HFFc6 (cell line): ENCODE data around the gene PWP2. TPM values are rescaled to one million over a fixed set of nuclear protein-coding genes. Genes with fewer than 3 reads are reported as not detected.
A peak's percentile ranks its signal among the peaks of the same experiment; 100 is the strongest.
"Not testable (repeated sequence)": the region's sequence is repeated elsewhere in the genome, so short reads cannot be mapped to it uniquely, and the experiment has no call there.

ENCODE experiments used
- DNase-seq: peaks from one replicate; pipeline ENCODE4 v3.0.0-alpha.2; 2018
- H3K27ac Mint-ChIP-seq: 2 replicates; pipeline ENCODE4 v1.8.0; 2020; ENCODE audit warnings: mild to moderate bottlenecking, mixed read lengths
- H3K27me3 Mint-ChIP-seq: 2 replicates; pipeline ENCODE4 v1.8.0; 2021; ENCODE audit warnings: mild to moderate bottlenecking, moderate library complexity, mixed read lengths; ENCODE audit not compliant: insufficient read depth
- H3K36me3 Mint-ChIP-seq: 2 replicates; pipeline ENCODE4 v1.8.0; 2021; ENCODE audit warnings: low read depth, mixed read lengths
- H3K4me1 Mint-ChIP-seq: 2 replicates; pipeline ENCODE4 v1.8.0; 2020; ENCODE audit warnings: low read depth, mixed read lengths
- H3K4me3 Mint-ChIP-seq: 2 replicates; pipeline ENCODE4 v1.8.0; 2020; ENCODE audit warnings: mild to moderate bottlenecking, moderate library complexity, mixed read lengths
- H3K9me3 Mint-ChIP-seq: 2 replicates; pipeline ENCODE4 v1.8.0; 2020; ENCODE audit warnings: mild to moderate bottlenecking, mixed read lengths
- total RNA-seq, 6 experiments: library from RNA; stranded (reverse); fragmentation: NEBNext Ultra II Directional; extraction: Animal tissue kit (Norgen Biotek cat#: 25700); gene quantifications; 2 replicates in 1 of 6; 3 replicates in 5 of 6; pipeline ENCODE4 v1.2.3, GENCODE V29; 2021
- TF ChIP-seq, protein P1 (sequence below): fragments of 200-600 bp; sonication (generic); IDR thresholded peaks from 2 replicates; pipeline ENCODE4 v1.5.0; 2021; ENCODE audit warnings: antibody characterized with exemption, mild to moderate bottlenecking

Gene PWP2
- total RNA-seq, 6 experiments from 2014 or later: 13.7 to 20.0 (median 16.6) TPM

DNA sequence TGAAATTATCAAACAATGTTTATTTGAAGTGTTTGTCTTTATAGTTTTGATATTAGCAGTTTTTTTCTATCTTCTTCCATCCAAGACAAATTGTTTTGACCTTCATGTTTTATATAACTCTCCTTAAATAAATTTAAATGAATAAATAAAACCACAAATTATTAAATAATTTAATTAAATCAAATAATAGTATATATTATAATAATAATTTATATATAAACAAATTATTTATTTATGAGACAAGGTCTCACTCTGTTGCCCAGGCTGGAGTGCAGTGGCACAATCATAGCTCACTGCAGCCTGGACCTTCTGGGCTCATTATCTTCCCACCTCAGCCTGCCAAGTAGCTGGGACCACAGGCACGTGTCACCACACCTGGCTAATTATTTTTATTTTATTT lies 12.4 kb upstream of the PWP2 start:
- Mint-ChIP-seq H3K36me3 (peaks cover 11% of the 10 kb centered on the region; the same call in 1 of the 2 replicates), H3K4me1 (no peaks in the 10 kb centered on the region), H3K9me3 (no peaks in the 10 kb centered on the region), H3K27me3 (no peaks in the 10 kb centered on the region), H3K4me3 (no peak overlapping the region), H3K27ac (no peak overlapping the region)
- TF ChIP-seq, protein P1, sequence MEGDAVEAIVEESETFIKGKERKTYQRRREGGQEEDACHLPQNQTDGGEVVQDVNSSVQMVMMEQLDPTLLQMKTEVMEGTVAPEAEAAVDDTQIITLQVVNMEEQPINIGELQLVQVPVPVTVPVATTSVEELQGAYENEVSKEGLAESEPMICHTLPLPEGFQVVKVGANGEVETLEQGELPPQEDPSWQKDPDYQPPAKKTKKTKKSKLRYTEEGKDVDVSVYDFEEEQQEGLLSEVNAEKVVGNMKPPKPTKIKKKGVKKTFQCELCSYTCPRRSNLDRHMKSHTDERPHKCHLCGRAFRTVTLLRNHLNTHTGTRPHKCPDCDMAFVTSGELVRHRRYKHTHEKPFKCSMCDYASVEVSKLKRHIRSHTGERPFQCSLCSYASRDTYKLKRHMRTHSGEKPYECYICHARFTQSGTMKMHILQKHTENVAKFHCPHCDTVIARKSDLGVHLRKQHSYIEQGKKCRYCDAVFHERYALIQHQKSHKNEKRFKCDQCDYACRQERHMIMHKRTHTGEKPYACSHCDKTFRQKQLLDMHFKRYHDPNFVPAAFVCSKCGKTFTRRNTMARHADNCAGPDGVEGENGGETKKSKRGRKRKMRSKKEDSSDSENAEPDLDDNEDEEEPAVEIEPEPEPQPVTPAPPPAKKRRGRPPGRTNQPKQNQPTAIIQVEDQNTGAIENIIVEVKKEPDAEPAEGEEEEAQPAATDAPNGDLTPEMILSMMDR: no peak
- no peak for DNase-seq

DNA sequence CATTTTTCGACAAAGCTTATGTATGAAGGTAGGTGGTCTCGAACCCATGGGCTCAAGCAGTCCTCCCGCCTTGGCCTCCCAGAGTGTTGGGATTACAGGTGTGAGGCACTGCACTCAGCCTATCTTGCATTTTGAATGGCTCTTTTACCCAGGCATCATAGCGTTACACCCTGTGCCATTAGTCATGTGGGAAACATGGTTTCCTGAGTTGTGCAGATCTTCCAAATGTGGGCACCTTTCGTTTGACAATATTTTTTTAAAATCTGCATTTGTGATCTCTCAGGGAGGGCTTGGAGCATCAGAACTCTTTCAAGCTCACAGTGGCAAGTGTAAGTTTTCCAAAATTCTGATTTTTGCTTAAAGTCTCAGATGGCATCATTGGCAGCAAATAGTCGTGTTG lies 8.7 kb upstream of the PWP2 start:
- H3K9me3 Mint-ChIP-seq, DNase-seq, H3K4me3 Mint-ChIP-seq, H3K27ac Mint-ChIP-seq, H3K36me3 Mint-ChIP-seq, H3K27me3 Mint-ChIP-seq, H3K4me1 Mint-ChIP-seq: not testable (repeated sequence)

DNA sequence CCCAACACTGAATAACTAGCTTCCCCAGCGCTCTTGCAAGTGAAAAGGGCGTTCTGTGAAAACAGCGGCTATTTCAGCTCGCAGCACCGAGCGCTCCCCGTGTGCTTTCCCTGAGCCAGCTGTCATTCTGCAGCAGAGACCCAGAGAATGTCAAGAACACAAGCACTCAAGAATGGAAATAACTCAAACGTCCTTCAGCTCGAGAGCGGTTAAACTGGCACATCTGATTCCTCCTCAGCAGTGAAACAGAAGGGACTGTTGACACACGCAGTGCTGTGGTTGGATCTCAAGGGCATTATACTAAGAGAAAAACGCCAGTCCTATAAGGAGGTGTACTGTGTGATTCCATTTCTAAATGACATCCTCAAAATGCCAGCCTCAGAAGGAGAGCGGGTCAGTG lies 8.2 kb upstream of the PWP2 start:
- H3K36me3 Mint-ChIP-seq, H3K27ac Mint-ChIP-seq, H3K9me3 Mint-ChIP-seq, H3K4me3 Mint-ChIP-seq, H3K4me1 Mint-ChIP-seq, DNase-seq, H3K27me3 Mint-ChIP-seq: not testable (repeated sequence)

DNA sequence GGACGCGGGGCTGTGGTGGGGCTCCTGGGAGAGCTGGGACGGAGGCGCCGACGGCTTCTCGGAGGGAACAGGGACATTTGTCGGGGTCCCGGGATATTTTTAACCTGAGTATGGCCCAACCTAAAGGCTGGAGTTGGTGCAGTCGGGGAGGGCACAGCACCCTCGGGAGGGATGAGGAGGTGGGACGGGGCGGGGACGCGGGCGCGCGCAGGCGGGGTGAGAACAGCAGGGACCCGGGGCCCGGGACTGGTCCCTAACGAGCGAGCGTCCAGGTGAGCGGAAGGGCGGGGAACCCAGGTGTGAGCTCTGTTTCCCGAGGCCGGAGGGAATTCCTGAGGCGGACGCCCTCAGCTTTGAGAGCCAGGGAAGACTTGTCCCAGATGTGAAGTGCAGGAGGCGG lies 390 bp downstream of the PWP2 start:
- not testable (repeated sequence) for H3K4me3 Mint-ChIP-seq, DNase-seq, H3K4me1 Mint-ChIP-seq

DNA sequence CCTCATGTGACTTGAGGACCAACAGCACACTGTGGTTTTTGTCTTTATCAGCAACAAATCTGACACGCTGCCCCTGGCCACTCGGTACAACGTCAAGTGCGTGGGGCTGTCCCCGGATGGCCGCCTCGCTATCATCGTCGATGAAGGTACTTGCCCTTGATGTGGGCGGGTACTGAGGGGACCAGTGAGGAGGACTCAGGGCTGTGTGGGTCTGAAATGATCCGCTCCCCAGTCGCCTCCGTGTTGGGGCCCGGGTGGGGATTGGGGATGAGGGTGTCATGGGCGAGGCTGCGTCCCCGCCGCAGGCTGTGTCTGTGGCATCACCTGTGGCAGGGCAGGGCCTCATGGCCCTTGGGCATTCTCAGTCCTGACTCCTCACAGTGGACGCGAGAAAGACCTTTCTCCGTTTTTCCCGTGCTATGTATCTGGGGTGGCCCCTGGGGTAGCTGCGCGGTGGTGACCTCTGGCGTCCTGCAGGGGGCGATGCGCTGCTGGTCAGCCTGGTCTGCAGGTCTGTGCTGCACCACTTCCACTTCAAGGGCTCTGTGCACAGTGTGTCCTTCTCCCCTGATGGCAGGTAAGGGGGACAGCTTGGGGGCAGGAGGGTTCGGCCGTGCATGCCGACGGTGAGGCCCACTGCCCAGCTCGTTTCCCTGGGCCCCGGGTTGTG lies 6.6 kb downstream of the PWP2 start:
- not testable (repeated sequence) for DNase-seq, H3K9me3 Mint-ChIP-seq, H3K4me1 Mint-ChIP-seq, H3K27me3 Mint-ChIP-seq, H3K4me3 Mint-ChIP-seq, H3K36me3 Mint-ChIP-seq, H3K27ac Mint-ChIP-seq
- TF ChIP-seq, protein P1: 0 out of 2 replicates have a peak, but pooled peaks have one; percentile 7

More for the DNA sequence above, 390 bp downstream of the PWP2 start:
- H3K27me3 Mint-ChIP-seq, H3K27ac Mint-ChIP-seq, H3K36me3 Mint-ChIP-seq, H3K9me3 Mint-ChIP-seq: not testable (repeated sequence)

DNA sequence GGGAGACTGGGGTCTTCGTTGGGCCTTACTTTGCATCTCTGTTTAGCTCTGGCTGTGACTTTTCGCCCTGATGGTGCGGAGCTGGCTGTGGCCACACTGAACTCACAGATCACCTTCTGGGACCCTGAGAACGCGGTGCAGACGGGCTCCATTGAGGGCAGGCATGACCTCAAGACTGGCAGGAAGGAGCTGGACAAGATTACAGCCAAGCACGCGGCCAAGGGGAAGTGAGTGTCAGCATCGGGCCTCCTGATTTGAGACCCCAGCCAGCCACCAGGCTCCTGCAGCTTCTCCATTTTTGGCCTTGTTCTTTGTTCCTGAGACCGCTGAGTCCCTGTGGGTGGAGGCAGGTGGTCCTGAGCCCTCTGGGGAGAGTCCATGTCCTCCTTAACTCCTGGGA lies 14.9 kb downstream of the PWP2 start:
- not testable (repeated sequence) for H3K4me3 Mint-ChIP-seq, H3K36me3 Mint-ChIP-seq, H3K9me3 Mint-ChIP-seq, DNase-seq, H3K27ac Mint-ChIP-seq, H3K27me3 Mint-ChIP-seq, H3K4me1 Mint-ChIP-seq

DNA sequence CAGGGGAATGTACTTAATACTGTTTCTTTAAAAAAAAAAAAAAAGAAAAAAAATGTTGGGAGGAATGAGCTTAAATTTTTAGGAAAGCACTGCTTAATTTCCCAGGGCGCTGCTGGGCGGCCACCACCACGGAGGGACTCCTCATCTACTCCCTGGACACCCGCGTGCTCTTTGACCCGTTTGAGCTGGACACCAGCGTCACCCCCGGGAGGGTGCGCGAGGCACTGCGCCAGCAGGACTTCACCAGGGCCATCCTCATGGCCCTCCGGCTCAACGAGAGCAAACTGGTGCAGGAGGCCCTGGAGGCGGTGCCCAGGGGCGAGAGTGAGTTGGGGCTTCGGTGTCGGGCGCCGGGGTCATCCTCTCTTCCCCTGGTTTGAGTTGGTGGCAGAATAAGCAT lies 20.6 kb downstream of the PWP2 start:
- not testable (repeated sequence) for H3K27ac Mint-ChIP-seq, H3K4me1 Mint-ChIP-seq, H3K36me3 Mint-ChIP-seq, H3K4me3 Mint-ChIP-seq, DNase-seq, H3K27me3 Mint-ChIP-seq, H3K9me3 Mint-ChIP-seq

DNA sequence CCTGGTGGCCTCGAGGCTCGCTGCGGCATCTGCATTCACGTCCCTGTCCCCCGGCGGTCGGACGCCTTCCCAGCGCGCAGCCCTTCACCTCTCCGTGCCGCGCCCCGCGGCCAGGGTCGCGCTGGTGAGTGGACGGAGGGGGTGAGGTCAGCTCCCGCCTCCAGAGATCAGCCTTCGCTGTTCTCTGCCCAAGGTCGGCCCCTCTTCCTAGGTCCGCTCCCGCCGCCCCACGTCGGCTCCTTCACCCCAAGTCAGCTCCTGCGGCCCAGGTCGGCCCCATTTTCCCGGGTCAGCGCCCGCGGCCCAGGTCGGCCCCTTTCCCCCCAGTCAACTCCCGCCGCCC lies 26.5 kb downstream of the PWP2 start:
- not testable (repeated sequence) for H3K27ac Mint-ChIP-seq, H3K9me3 Mint-ChIP-seq, H3K27me3 Mint-ChIP-seq, H3K4me3 Mint-ChIP-seq, H3K4me1 Mint-ChIP-seq, H3K36me3 Mint-ChIP-seq, DNase-seq

DNA sequence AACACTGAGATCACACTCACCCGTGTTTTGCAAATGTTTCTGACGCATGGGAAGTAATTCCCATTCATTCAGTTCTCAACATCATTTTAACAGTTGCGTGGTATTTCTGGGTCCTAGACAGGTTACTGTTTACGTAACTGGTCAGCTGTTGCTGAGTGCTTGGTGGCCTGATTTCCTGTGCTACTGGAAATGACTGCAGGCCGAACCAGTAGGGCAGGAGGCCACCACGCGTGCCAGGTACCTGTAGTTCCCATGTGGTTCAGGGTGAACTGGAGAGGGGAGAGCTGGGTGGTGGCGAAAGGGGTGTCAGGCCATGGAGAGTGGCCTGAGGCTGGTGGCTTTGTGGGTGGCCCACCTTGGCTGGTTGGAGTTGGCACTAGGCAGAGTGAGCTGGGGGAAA lies 27.5 kb downstream of the PWP2 start:
- not testable (repeated sequence) for H3K4me3 Mint-ChIP-seq, H3K36me3 Mint-ChIP-seq, H3K4me1 Mint-ChIP-seq, H3K27me3 Mint-ChIP-seq, H3K9me3 Mint-ChIP-seq, DNase-seq, H3K27ac Mint-ChIP-seq

DNA sequence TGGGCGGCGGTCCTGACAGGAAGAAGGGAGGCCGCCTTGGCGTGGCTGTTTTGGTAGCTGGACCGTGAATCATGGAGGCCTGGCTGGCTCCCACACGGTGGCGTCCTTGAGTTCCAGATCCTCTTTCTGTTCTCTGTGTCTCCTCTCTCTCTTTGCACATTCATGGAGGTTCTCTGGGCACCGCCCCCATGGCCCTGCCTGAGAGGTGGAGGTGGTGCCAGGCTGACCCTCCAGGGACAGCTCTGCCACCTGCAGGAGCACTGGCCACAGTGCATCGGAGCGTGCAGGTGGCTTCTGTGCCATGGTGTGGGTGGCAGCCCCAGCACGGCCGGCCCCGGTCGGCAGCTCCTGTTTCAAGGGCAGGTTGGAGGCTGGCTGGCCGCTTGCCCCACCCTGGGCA lies 30.8 kb downstream of the PWP2 start:
- H3K4me1 Mint-ChIP-seq, H3K36me3 Mint-ChIP-seq, DNase-seq, H3K27me3 Mint-ChIP-seq, H3K4me3 Mint-ChIP-seq, H3K27ac Mint-ChIP-seq, H3K9me3 Mint-ChIP-seq: not testable (repeated sequence)

DNA sequence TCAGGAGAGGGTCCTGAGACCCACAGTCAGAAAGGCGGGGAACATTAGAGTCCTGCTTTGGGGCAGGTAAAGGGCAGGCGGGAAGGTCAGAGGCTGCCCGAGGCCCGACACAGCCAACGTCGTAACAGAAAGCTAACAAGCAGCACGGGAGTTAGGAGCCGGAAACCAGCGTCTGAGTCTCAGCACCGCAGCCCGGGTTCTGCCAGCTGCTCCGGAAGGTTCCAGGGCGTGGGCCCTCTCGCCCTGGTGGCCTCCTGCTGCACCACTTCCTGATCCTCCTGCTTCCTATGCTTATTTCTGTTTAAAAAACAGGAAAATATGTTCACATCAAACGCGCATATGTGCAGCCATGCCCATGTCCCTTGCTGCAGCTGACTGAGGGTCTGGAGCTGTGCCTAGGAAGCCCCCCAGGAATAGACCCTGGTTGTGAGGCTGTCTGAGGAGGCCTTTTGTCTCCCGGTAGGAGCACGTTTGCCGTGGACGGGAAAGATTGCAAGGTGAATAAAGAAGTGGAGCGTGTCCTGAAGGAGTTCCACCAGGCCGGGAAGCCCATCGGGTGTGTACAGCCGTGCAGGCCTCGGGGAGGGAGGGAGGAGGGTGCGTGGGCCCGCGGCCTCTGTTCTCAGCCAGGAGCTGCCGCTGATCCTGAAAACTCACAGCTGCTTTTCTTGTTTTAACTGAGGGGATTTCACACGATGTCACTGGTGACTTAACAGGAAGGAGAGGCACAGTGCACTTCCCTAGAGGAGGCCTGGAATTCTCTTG lies 32.8 kb downstream of the PWP2 start:
- H3K27ac Mint-ChIP-seq, H3K36me3 Mint-ChIP-seq, H3K4me1 Mint-ChIP-seq, DNase-seq, H3K27me3 Mint-ChIP-seq, H3K9me3 Mint-ChIP-seq, H3K4me3 Mint-ChIP-seq: not testable (repeated sequence)

DNA sequence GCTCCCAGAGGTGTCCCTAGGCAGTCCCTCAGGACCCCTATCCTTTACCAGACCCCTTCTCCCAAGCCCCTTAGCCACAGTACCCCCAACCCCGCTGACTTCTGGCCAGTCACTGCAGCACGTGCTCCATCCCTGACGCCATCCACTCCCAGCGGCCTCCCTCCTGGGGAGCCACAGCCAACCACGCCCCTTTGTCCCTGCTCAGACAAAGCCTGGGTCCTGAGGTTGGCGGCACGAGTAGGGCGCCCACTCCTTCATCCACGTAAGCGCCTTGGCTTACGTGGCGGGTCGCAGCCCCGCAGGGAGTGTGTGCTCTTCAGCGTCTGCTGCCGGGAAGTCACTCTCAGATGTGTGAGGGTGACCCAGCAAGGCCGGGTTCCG lies 33.3 kb downstream of the PWP2 start:
- DNase-seq, H3K4me3 Mint-ChIP-seq, H3K27me3 Mint-ChIP-seq, H3K9me3 Mint-ChIP-seq, H3K36me3 Mint-ChIP-seq, H3K4me1 Mint-ChIP-seq, H3K27ac Mint-ChIP-seq: not testable (repeated sequence)
